MM.1S (cell line): ENCODE results near the gene ACSL5.

Experiments
- EZH2 ChIP-seq: fragments of 300-600 bp; sonication (generic); optimal IDR thresholded peaks from 2 replicates; pipeline ENCODE3; 2017; ENCODE audit warnings: low read depth, mild to moderate bottlenecking, antibody characterized with exemption, low read length, mixed read lengths
- TF ChIP-seq, protein P1 (sequence below): fragments of 300-600 bp; sonication (generic); IDR thresholded peaks from 2 replicates; pipeline ENCODE4 v1.5.1; 2016; ENCODE audit warnings: antibody characterized with exemption, low read length, mixed read lengths

DNA sequence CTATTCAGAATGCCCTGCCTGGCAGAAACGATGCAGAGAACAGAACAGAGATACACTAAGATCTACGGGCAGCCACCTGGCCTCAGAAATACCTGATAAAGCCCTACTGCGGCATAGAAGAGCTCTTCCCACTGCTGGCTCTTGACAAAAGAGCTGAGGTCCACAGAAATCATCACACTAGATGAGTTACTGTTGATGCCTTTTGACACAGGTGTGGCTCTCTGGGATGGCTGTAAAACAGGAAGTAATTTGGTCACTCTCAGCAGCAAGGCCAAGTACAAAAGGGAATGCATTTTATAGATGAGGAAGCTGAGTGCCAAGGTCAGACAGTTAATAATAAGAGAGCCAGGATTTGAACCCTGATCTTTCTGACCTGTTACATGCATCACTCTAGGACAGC is 35.0 kb upstream of the ACSL5 start:
- no peak for TF ChIP-seq EZH2
- TF ChIP-seq, protein P1, sequence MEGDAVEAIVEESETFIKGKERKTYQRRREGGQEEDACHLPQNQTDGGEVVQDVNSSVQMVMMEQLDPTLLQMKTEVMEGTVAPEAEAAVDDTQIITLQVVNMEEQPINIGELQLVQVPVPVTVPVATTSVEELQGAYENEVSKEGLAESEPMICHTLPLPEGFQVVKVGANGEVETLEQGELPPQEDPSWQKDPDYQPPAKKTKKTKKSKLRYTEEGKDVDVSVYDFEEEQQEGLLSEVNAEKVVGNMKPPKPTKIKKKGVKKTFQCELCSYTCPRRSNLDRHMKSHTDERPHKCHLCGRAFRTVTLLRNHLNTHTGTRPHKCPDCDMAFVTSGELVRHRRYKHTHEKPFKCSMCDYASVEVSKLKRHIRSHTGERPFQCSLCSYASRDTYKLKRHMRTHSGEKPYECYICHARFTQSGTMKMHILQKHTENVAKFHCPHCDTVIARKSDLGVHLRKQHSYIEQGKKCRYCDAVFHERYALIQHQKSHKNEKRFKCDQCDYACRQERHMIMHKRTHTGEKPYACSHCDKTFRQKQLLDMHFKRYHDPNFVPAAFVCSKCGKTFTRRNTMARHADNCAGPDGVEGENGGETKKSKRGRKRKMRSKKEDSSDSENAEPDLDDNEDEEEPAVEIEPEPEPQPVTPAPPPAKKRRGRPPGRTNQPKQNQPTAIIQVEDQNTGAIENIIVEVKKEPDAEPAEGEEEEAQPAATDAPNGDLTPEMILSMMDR: no peak
